GM19025 (cell line): Measurements from ENCODE around the gene KATNBL1.
A peak's percentile ranks its signal among the peaks of the same experiment; 100 is the strongest.

Experiments
- ATAC-seq: cut with Tn5 transposase; IDR thresholded peaks from one replicate; pipeline ENCODE4 v1.9.1; 2021; ENCODE audit warnings: mild to moderate bottlenecking, low read depth, moderate library complexity; ENCODE audit not compliant: unreplicated experiment

Gene KATNBL1, protein sequence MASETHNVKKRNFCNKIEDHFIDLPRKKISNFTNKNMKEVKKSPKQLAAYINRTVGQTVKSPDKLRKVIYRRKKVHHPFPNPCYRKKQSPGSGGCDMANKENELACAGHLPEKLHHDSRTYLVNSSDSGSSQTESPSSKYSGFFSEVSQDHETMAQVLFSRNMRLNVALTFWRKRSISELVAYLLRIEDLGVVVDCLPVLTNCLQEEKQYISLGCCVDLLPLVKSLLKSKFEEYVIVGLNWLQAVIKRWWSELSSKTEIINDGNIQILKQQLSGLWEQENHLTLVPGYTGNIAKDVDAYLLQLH

DNA sequence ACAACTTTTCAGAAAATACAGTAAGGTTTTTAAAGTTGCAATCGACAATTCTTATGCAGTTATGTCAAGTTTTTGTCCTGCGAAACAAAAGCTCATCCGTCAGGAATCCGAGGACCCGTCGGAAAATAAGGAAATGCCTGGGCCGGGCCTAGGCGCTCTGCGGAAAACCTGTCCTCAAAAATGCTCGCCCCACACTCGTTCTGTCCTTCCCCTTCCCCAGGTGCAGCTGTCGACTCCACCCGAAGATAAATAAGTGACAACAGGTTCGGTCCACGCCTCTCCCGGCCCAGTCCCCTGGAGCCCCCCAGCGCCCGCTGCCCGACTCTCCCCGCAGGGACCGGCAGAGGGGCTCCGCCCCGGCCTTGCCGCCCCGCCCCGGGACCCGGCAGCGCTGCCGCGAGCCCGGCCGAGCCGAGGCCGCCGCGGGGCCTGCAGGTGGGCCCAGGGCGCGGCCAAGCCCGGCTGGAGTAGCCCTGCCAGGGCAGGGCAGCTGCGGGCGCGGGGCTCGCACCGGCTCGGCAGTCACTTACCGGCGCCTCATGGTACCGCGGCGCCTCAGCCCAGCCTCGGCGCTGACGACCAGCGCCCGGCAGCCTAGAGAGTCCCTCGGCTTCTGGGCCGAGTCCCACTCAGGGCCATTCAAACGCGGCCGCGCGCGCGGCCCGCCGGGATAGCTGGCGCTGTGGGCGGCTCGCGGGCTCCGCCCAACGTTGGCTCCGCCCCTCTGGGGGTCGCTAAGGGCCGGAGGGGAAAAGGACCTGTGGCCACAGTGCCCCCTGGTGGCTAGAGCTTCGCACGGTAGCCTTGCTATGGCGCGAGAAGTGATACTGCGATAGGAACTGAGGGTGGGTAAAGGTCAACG lies at the start of gene KATNBL1:
Gene KATNBL1, minus strand, starts transcription at position 676 of the 862 bp plus-strand sequence. CDS start 46,420 bp downstream, outside the sequence.
- peak; percentile 96 for ATAC-seq

DNA sequence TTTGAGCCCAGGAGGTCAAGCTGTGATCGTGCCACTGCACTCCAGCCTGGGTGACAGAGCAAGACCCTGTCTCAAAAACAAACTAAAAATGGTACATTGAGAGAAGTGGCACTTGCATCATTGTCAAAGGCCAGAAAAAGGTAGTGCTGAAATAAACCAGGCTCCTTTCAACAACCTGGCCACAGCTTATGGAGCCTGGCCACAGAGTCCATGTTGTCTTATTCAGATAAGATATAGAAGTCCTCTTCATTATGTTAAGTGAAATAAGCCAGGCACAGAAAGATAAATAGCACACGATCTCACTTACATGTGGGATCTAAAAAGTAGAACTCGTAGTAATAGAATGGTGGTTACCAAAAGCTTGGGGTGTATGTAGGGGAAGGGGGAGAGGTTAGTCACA lies 49.7 kb upstream of the KATNBL1 start:
- ATAC-seq: no peak

DNA sequence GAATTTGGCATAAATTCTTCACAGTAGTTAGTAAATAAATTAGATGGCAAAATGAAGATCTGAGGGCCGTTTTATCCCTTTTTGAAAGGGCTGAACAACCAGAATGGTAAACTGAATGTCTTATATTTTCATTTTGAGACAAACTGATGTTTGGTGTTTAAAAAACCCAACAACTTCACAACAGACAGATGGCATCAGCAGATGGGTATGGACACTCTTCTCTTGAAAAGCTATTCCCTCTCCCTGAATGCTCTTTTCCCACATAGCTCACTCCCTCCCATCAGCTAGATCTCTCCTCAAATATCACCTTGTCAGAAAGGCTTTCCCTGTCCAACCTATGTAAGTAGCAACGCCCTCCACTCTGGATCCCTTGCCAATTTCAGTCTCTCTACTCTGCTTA lies 48.3 kb upstream of the KATNBL1 start:
- ATAC-seq: no peak

DNA sequence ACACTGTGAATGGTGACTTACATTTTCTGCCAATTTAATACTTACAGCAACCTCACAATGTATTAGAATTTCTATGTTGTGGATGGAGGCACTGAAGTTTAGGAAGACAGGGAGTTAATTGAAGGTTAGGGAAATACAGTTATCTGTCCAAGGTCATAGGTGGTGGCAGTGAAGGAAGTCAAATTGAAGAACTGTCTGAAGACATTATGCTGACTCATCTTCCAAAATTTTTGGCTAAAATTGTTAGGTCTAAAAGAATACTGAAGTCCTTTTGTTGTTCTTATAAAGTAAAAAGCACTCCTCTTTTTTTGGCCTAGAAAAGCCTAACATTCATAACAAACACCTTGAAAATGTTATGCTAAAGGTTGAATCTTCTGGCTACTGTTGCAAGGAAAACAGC lies 42.6 kb upstream of the KATNBL1 start:
- no peak for ATAC-seq

DNA sequence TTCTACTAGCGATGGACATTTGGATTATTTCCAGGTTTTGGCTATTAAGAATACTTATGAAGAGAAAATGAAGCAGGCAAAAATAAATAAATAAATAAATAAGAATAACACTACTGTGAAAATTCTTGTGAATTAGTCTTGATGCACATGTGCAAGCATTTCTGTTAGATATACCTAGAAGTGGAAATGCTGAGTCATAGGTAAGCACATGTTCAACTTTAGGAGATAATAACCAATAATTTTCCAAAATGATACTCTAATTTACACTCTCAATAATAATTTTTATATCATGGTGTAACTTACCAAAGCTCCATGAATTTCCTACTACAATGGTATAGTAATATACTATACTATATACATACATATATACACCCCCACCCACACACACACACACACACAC lies 38.3 kb upstream of the KATNBL1 start:
- no peak for ATAC-seq

DNA sequence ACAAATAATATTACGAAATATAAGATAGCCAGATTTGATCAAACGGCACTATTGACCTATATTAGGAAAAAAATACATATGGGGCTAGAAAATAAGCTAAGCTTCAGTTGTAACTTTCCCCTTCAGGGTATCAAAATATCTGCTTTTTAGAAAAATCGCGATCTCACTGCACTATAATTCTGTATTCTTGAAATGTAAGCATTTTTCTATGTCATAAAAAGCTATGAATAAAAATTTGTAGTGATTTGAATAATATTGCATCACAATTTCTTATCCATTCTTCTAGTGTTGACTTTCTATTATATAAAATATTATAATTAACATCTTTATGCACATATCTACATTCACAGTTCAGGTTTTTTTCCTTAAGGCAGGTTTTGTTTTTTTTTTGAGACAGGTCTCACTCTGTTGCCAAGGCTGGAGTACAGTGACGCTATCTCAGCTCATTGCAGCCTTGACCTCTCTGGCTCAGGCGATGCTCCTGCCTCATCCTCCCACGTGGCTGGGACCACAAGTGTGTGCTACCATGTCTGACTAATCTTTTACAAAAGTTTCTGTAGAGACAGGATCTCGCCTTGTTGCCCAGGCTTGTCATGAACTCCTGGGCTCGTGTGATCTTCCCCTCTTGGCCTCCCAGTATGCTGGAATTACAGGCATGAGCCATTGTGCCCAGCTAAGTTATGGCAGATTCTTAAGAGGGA lies 36.5 kb upstream of the KATNBL1 start:
- ATAC-seq: no peak

DNA sequence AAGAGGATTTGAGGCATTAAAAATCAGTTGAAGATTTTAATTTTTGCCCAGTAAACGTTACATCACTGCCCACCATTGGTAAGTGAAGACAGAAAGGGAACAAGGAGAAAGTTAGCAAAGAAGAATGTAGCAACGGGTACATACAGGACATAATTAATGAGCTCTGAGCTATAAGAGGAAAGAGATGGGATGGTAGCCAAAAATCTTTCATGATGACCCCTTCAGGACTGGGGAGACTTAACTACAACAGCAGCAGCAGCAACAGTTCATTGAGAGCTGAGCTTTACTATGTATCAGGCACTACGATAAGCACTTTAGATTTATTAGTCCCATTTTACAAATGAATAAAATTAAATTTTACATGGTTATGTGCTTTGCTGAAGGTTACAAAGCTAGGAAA lies 33.3 kb upstream of the KATNBL1 start:
- no peak for ATAC-seq

DNA sequence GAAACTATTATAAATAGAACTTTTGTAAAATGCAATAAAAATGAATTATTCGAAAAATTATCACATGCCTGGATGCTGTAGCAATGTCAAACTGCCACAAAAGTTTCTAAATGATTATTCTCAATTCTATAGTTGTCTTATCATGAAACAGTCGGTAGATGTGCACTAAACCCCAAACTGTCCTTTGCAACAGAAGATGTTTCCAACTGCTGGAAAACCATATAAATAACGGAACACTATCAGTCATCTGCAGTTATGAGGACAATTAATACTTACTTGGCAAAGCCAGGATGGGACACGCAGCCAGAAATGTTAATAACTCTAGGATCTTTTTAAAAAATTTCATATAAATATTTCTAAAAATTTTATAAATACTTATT lies 32.4 kb upstream of the KATNBL1 start:
- ATAC-seq: no peak

DNA sequence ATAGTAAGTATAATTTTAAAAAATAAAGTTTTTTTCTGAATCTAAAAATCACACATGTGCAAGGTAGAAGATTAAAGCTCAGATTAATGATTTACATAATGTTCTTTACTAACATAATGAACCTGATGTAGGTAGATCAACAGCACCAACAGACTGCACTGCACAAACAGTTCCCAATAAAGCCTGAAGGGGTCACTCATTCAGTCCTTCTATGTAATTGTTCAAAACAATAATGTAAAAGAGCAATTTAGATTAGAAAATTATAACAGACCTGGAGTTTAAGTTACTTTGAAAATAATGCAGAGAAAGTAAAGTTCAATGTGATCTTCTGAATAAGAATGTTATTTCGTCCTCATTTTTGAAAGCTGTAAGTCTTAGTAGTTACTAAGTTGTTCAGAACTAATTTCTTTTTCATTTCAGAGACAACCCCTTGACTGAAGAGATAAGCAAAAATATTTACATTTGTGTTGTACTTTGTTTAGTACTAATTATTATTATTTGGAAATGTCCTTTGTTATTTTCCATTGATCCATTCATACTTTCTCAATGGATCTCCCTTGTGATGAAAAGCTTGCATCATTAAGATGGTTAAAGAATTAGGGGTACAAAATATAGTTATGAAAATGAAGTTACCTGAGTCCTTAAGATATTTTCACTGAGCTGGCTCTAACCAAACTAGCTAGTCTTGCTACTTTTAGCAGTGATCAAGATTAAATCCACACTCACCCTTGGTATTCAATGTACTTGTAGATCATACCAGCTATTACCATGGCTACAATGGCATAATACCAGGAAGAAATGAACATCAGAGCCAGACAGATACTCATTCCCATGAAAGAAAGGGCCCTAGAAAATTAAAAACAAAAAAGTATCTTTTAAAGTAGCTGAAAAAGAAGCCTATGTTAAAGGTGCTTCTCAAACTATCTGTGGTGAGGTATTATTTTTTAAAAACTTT lies 31.8 kb upstream of the KATNBL1 start:
- ATAC-seq: no peak

DNA sequence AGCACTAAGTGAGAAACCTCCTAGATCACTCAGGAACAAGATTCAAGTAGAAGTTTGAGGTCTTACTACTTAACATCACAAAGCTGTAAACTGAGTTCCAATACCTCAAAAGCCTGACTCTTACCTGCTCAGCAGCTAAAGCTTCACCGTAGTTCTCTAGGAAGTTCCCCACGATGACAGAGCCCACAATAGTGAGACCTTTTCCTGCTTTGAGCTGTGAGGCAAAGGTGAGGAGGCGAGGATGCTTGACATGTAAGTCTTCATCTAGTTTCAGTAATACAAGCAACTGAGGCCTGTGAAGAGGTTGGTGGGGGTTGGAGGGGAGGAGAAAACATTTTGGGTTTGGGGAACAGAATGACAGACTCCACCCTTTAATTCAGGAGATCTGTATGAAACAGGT lies 30.6 kb upstream of the KATNBL1 start:
- ATAC-seq: no peak

DNA sequence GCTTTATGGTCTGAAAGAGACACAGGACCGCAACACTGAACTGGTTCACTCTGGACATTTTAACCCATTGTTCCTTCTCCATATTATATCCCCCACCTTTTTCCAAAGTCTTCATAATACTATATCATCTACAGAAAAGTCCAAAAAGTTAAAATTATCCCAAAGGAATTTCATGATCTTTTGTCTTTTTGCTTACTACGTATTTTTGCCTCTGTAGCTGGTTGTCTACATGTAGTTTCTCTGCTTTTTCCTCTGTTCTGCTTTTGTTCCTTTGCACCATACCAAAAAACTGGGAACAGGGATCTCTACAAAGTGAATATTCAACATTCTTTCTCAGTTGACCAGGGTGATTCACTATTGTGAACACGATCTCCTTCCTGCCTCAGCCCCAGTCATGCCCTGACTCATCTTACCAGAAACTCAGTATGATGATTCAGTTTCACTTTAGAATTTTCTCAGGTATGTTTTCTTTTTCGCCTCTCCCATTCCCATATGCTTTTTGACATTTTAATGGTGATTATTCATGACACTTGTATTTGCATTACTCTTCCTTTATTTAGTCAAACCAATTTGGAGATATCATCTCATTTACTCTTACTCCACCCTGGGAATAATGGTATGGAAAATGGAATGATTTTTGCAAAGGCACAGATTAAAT lies 29.4 kb upstream of the KATNBL1 start:
- ATAC-seq: no peak

DNA sequence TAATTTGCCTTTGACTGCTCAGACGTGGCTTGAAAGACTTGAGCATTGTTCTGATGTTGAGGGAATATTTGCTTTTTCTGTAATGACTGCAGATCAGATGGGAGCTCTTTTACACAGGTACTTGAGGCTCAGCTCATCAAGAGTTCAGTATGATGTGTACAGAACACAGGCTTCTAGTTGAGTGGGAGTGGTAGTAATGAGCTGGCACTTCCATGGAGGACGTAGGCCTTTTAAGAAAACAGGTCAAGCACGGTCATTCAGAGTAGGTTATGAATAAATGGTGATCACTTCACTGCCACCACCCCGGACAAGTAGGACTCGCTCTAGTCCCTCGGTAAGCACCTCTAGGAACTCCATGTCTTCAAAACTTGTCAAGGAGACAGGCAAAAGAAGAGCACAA lies 23.7 kb upstream of the KATNBL1 start:
- no peak for ATAC-seq

DNA sequence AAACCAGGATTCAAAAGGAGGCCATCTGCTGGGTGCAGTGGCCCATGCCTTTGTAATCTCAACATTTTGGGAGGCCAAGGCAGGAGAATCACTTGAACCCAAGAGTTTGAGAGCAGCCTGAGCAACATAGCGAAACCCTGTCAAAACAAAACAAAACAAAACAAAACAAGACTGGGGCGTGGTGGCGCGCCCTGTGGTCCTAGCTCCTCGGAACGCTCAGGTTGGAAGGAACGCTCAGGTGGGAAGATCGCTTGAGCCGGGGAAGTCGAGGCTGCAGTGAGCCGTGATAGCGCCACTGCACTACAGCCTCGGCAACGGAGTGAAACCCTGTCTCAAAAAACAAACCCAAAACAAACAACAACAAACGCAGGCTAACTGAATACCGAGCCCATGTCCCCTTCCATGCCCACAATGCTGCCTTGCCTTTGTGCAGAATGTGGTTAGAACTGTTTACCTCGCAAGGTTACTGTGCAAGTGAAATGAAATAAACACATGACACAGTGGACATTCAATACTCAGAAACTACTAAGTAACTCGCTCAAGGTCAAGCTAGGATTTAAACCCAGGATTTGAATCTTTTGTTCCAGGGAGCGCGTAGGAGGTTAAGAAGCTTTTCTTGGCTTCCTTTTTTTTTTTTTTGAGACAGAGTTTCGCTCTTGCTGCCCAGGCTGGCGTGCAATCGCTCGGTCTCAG lies 14.2 kb upstream of the KATNBL1 start:
- ATAC-seq: no peak

DNA sequence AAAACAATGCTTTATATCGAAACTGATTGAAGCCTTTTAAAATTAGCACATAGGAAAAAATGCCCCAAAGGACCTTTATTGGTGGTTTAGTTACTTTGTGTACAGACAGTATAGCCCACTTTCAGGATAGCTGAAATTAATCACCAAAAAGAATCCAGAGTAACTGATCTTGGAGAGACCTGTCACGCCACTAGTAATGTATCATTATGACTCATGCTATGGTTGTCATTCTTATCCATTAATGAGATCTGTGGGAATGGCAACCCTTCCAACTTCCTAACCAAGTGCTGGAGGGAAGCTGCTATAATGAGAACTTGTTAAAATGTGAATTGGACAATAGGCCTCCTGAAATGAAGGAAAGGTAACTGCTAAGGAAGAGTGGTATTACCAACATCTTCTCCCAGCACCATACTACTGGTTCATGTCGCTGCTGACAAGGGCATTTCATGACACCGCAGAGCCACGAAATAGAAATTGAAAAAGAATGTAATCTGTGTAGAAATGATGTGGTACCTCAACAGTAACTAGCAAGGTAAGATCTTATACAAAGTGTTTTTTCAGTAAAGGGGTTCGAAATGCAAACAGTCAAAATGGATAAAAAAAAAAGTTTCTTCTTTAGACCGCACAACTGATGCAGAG lies 7.8 kb upstream of the KATNBL1 start:
- ATAC-seq: no peak

DNA sequence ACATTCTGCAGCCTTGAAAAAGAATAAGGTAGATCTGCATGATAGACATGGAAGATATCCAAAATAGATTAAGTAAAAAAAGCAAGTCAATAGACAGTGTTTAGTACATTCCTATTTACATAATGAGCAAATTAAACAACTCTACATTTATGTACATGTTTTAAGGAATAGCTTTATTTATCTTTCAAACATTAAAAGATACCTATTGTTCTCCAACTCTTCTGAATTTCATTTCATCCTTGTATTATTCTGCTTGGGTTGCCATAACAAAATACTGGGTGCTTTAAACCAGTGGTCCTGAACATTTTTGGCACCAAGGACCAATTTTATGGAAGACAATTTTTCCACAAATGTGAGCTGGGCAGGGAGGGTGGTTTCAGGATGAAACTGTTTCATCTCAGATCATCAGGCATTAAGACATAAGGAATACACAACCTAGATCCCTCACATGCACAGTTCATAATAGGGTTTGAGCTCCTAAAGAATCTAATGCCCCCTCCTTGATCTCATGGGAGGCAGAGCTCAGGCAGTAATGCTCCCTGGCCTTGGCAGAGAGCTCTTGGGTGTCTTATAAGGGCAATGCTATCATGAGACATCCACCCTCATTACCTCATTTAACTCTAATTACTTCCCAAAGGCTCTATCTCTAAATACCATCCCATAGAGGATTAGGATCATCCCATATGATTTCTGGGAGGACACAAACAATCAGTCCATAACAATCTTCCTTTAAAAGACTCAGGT lies 6.8 kb upstream of the KATNBL1 start:
- ATAC-seq: no peak

DNA sequence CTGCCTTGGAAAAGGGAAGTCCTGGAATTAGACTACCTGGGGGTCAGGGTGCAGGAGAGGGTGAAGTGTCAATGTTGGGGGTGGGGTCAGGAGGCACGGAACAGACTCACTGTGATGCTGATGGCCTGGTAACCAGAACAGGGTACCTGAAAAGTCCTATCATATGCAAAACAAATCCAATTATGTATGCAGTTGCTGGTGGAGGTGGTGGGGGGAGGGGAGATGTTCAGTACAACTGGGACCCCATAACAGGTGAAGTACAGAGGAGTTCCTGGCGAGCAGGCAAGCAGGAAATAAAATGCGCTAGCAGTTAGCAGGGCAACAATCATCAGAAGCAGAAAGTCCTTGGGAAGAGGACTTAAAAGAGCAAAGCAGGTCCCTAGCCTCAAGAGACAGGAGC lies 4.2 kb upstream of the KATNBL1 start:
- ATAC-seq: no peak

DNA sequence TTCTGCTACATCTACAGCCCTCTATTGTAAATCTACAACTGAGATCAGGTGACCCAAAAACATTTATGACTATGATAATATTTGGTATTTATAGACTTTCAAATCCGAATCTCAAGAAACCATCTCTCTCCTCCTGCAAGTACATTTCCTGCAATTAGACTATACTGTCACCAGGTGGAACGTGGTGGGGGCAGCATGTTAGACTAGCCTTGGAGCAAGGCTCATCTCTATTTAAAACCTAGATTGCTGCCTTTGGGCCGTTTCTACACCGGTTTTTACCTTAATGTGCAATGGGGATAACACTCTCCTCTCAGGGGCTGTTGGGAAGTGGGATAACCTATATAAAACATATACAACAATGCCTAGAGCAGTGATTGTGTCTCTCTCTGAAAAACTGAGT lies 3.8 kb upstream of the KATNBL1 start:
- ATAC-seq: no peak

DNA sequence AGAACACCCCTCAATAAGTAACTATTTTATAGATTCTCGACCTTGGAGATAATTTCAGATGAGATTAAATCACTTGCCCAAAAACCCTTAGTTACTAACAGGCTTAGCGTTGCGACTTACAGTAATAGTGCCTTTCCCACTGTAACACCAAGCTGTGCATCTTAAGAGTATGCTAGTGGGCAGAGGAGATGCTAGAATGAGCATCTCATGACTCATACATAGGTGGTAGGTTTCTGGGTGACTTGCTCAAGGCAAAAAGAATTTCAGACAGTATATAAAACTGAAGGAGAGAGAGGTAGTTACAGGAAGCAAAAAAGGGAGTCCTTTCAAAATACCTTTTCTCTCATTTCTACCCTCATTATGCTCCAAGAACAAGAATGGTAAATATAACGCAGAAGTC lies 3.9 kb downstream of the KATNBL1 start:
- ATAC-seq: no peak
